HG02870 (cell line): Measurements from ENCODE around the gene ACSF3.

ENCODE experiments used
- ATAC-seq: cut with Tn5 transposase; IDR thresholded peaks from one replicate; pipeline ENCODE4 v1.9.1; 2021; ENCODE audit warnings: mild to moderate bottlenecking, moderate library complexity; ENCODE audit not compliant: unreplicated experiment

Gene ACSF3

GRCh38 chr16:89108416-89108815, 14.8 kb downstream of the ACSF3 start:
- ATAC-seq = no peak

- ATAC-seq = no peak
Observed at GRCh38 chr16:89110641-89111040, 17.0 kb downstream of the ACSF3 start.

GRCh38 chr16:89111263-89111662, 17.6 kb downstream of the ACSF3 start:
- no peak for ATAC-seq

GRCh38 chr16:89112377-89113151, 18.9 kb downstream of the ACSF3 start:
- ATAC-seq = no peak

- ATAC-seq = no peak
Observed at GRCh38 chr16:89113152-89113547, 19.5 kb downstream of the ACSF3 start.

- ATAC-seq = no peak
Observed at GRCh38 chr16:89113661-89114060, 20.0 kb downstream of the ACSF3 start.

- ATAC-seq = no peak
Observed at GRCh38 chr16:89114159-89114981, 20.7 kb downstream of the ACSF3 start.

GRCh38 chr16:89115216-89115861, 21.7 kb downstream of the ACSF3 start:
- peak; percentile 61 for ATAC-seq

GRCh38 chr16:89116341-89117226, 22.9 kb downstream of the ACSF3 start:
- no peak for ATAC-seq

- no peak for ATAC-seq
Observed at GRCh38 chr16:89117227-89117974, 23.7 kb downstream of the ACSF3 start.

- ATAC-seq = no peak
Observed at GRCh38 chr16:89117975-89118289, 24.3 kb downstream of the ACSF3 start.

- no peak for ATAC-seq
Observed at GRCh38 chr16:89118361-89119165, 24.9 kb downstream of the ACSF3 start.

- ATAC-seq = no peak
Observed at GRCh38 chr16:89119166-89119621, 25.5 kb downstream of the ACSF3 start.

GRCh38 chr16:89119661-89120141, 26.0 kb downstream of the ACSF3 start:
- no peak for ATAC-seq

GRCh38 chr16:89120281-89120680, 26.6 kb downstream of the ACSF3 start:
- ATAC-seq = no peak

- ATAC-seq = no peak
Observed at GRCh38 chr16:89120921-89121351, 27.3 kb downstream of the ACSF3 start.

- ATAC-seq = no peak
Observed at GRCh38 chr16:89121691-89122321, 28.2 kb downstream of the ACSF3 start.

- no peak for ATAC-seq
Observed at GRCh38 chr16:89122322-89122851, 28.7 kb downstream of the ACSF3 start.
